ENCODE measurements around the gene SLC5A2. TPM values are rescaled to one million over a fixed set of nuclear protein-coding genes. Genes with fewer than 3 reads are reported as not detected.

SLC5A2 gene
- total RNA-seq, 1 experiment from 2014 or later: 0.13 TPM

DNA sequence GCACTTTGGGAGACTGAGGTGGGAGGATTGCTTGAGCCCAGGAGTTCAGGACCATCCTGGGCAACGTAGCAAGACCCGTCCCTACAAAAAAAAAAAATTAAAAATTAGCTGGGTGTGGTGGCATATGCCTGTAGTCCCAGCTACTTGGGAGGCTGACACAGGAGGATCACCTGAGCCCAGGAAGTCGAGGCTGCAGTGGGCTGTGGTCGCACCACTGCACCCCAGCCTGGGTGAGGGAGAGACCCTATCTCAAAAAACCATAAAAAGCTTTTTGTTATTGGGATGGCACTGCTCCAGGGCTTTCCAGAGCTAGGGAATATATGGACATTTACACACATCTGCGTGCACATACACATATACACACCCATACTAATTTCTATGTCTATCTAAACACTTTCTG lies 31.7 kb upstream of the SLC5A2 start:
- no peak for DNase-seq
- Histone ChIP-seq H3K9me3 (ENCODE audit: insufficient read depth, low read depth) (no peaks in the 10 kb centered on the region), H3K4me1 (replicated peaks; ENCODE audit: insufficient read depth) (peaks cover 46% of the 10 kb centered on the region), H3K9me2 (ENCODE audit: insufficient read depth) (no peaks in the 10 kb centered on the region), H2AFZ (no peak overlapping the region), H4K20me1 (ENCODE audit: insufficient read depth) (peaks cover 6% of the 10 kb centered on the region; the same call in 1 of the 2 replicates), H3K27me3 (ENCODE audit: insufficient read depth, low read depth) (no peaks in the 10 kb centered on the region), H3F3A (ENCODE audit: insufficient read depth, low read depth) (peaks cover 26% of the 10 kb centered on the region), H3K27ac (no peak overlapping the region), H3K79me2 (ENCODE audit: low read depth) (peaks cover 14% of the 10 kb centered on the region), H3K36me3 (ENCODE audit: low read depth) (no peaks in the 10 kb centered on the region), H3K4me3 (no peak overlapping the region), H3K4me2 (no peak overlapping the region)
- ChIA-PET POLR2A (ENCODE audit: unreplicated experiment) (interaction anchor here (0.6 to 0.8 kb wide), 4 partner anchors 65 to 469 kb away, joined by 3 to 4 read pairs (median 3); no protein-coding TSS in a partner anchor), CTCF (interaction anchor here (0.5 to 0.6 kb wide), 4 partner anchors 8 to 528 kb away, joined by 3 to 9 read pairs (median 4); partner anchors contain the start of gene FBXL19)
- intact Hi-C loops (cut with micrococcal nuclease; ENCODE audit: unreplicated experiment): loop anchor here (5.0 to 10.0 kb wide), 3 partner anchors 64 to 796 kb away; partner anchors contain the start of genes FBRS, PRR14 and SETD1A
- no TSS peak for BruUV-seq (replicated peaks)
- TF ChIP-seq, protein P1, sequence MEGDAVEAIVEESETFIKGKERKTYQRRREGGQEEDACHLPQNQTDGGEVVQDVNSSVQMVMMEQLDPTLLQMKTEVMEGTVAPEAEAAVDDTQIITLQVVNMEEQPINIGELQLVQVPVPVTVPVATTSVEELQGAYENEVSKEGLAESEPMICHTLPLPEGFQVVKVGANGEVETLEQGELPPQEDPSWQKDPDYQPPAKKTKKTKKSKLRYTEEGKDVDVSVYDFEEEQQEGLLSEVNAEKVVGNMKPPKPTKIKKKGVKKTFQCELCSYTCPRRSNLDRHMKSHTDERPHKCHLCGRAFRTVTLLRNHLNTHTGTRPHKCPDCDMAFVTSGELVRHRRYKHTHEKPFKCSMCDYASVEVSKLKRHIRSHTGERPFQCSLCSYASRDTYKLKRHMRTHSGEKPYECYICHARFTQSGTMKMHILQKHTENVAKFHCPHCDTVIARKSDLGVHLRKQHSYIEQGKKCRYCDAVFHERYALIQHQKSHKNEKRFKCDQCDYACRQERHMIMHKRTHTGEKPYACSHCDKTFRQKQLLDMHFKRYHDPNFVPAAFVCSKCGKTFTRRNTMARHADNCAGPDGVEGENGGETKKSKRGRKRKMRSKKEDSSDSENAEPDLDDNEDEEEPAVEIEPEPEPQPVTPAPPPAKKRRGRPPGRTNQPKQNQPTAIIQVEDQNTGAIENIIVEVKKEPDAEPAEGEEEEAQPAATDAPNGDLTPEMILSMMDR (conservative IDR thresholded peaks at IDR 0.05): no peak
- no peak for TF ChIP-seq EZH2 (IDR thresholded peaks at IDR 0.05; ENCODE audit: low read depth)

DNA sequence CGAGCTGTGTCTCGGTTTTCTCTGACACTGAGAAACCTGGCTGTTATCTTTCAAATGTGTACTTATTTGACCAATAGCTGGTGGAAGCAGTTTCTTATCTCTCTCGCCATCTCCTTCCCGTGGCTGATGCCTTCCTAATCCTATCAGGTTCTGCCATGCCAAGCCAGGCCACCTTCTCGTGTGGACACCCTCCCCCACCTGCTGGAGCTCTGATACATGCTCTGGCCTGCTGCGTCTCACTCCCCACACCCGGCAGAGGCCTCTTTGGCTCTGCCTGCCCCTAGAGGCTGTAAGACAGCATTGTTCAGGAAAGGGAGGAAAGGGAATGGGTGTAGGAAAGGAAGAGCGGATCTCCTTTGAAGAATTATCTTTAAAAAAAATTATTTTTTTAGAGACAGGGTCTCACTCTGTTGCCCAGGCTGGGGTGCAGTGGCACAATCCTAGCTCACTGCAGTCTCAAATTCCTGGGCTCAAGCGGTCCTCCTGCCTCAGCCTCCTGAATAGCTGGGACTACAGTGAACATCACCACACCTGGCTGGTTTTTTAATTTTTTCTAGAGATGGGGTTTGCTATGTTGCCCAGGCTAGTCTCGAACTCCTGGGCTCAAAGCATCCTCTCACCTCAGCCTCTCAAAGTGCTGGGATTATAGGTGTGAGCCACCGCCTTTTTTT lies 31.1 kb upstream of the SLC5A2 start:
- Histone ChIP-seq H3K4me3 (no peak overlapping the region), H3K4me1 (replicated peaks; ENCODE audit: insufficient read depth) (peaks cover 49% of the 10 kb centered on the region), H3F3A (ENCODE audit: insufficient read depth, low read depth) (peaks cover 26% of the 10 kb centered on the region), H2AFZ (no peak overlapping the region), H3K79me2 (ENCODE audit: low read depth) (peaks cover 19% of the 10 kb centered on the region), H3K9me3 (ENCODE audit: insufficient read depth, low read depth) (no peaks in the 10 kb centered on the region), H4K20me1 (ENCODE audit: insufficient read depth) (peaks cover 9% of the 10 kb centered on the region), H3K4me2 (no peak overlapping the region), H3K27me3 (ENCODE audit: insufficient read depth, low read depth) (no peaks in the 10 kb centered on the region), H3K27ac (peak overlapping the region; percentile 75; the same call in 1 of the 2 replicates), H3K36me3 (ENCODE audit: low read depth) (no peaks in the 10 kb centered on the region), H3K9me2 (ENCODE audit: insufficient read depth) (no peaks in the 10 kb centered on the region)
- TF ChIP-seq, protein P1 (conservative IDR thresholded peaks at IDR 0.05): peak; percentile 66; the same call in 1 of the 2 replicates
- no peak for TF ChIP-seq EZH2 (IDR thresholded peaks at IDR 0.05; ENCODE audit: low read depth)
- BruUV-seq (replicated peaks): no TSS peak
- intact Hi-C loops (cut with micrococcal nuclease; ENCODE audit: unreplicated experiment): loop anchor here (2.0 to 10.0 kb wide), 4 partner anchors 65 to 797 kb away; partner anchors contain the start of genes FBRS, PRR14 and SETD1A
- peak; percentile 44 to 57 for DNase-seq
- CTCF ChIA-PET: interaction anchor here (0.5 to 0.6 kb wide), 5 partner anchors 8 to 528 kb away, joined by 3 to 9 read pairs (median 4); partner anchors contain the start of gene FBXL19
- POLR2A ChIA-PET (ENCODE audit: unreplicated experiment): interaction anchor here (0.6 to 0.8 kb wide), 6 partner anchors 65 to 493 kb away, joined by 3 to 43 read pairs (median 3); no protein-coding TSS in a partner anchor

DNA sequence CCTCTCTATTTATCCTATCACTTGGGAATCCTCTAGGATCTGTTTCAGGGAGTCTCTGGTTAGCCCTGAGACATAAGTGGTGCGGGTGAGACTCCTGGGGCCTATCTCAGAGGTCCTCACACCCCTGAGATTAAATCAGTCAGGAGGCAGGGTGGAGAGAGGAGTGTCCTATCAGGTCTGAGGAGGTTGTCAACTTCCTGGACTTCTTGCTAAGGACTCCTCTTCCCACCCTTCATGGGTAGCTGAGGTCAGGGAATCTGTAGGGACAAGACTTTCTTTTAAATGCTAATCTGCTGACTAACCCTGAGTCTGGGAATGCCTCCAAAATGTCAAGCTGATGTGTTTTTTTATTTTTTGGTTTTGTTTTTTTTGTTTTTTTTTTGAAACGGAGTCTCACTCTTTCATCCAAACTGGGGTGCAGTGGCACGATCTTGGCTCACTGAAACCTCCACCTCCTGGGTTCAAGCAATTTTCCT lies 30.3 kb upstream of the SLC5A2 start:
- no peaks in the 10 kb centered on the region for H3K27me3 ChIP-seq (ENCODE audit: insufficient read depth, low read depth)
- no peak overlapping the region for H2AFZ ChIP-seq
- H3K27ac ChIP-seq: peak overlapping the region; percentile 75
- H3K4me2 ChIP-seq: peak overlapping the region; percentile 60
- H3K9me2 ChIP-seq (ENCODE audit: insufficient read depth): no peaks in the 10 kb centered on the region
- intact Hi-C loops (cut with micrococcal nuclease; ENCODE audit: unreplicated experiment): loop anchor here (2.0 to 10.0 kb wide), 4 partner anchors 65 to 798 kb away; partner anchors contain the start of genes FBRS, PRR14 and SETD1A
- H3K36me3 ChIP-seq (ENCODE audit: low read depth): no peaks in the 10 kb centered on the region
- no peaks in the 10 kb centered on the region for H3K9me3 ChIP-seq (ENCODE audit: insufficient read depth, low read depth)
- H4K20me1 ChIP-seq (ENCODE audit: insufficient read depth): peaks cover 18% of the 10 kb centered on the region
- peak; percentile 58 to 77 for DNase-seq
- TF ChIP-seq, protein P1 (conservative IDR thresholded peaks at IDR 0.05): no peak
- no peak for TF ChIP-seq EZH2 (IDR thresholded peaks at IDR 0.05; ENCODE audit: low read depth)
- peaks cover 28% of the 10 kb centered on the region for H3K79me2 ChIP-seq (ENCODE audit: low read depth)
- no peak overlapping the region for H3K4me3 ChIP-seq
- H3K4me1 ChIP-seq (replicated peaks; ENCODE audit: insufficient read depth): peaks cover 57% of the 10 kb centered on the region
- no TSS peak for BruUV-seq (replicated peaks)
- ChIA-PET CTCF (interaction anchor here (0.6 to 1.9 kb wide), 5 partner anchors 9 to 251 kb away, joined by 3 to 16 read pairs (median 7); partner anchors contain the start of gene ZNF843), POLR2A (ENCODE audit: unreplicated experiment) (interaction anchor here (0.6 to 1.0 kb wide), 7 partner anchors 30 to 943 kb away, joined by 3 to 50 read pairs (median 4); partner anchors contain the start of gene RUSF1)
- peaks cover 31% of the 10 kb centered on the region for H3F3A ChIP-seq (ENCODE audit: insufficient read depth, low read depth)

All from PC-9 (cell line).